ENCODE data around the gene ZNF862. TPM values are rescaled to one million over a fixed set of nuclear protein-coding genes. Genes with fewer than 3 reads are reported as not detected.

ZNF862 gene
- total RNA-seq, 1 experiment from 2014 or later = 5.7 TPM

GRCh38 chr7:149806726-149807125, 31.4 kb upstream of the ZNF862 start:
- Histone ChIP-seq H3K27ac (ENCODE audit: low read depth, low read length, poor library complexity, severe bottlenecking) (no peak overlapping the region), H3K9me3 (ENCODE audit: low read depth, low read length, poor library complexity, severe bottlenecking) (no peaks in the 10 kb centered on the region), H3K27me3 (replicated peaks; ENCODE audit: insufficient read depth, low read depth, low read length, poor library complexity) (no peaks in the 10 kb centered on the region), H3K4me3 (ENCODE audit: low read depth, low read length, poor library complexity, severe bottlenecking) (no peak overlapping the region), H3K36me3 (ENCODE audit: insufficient read depth, low read length, poor library complexity, severe bottlenecking) (no peaks in the 10 kb centered on the region), H3K4me1 (ENCODE audit: insufficient read depth, low read length, poor library complexity, severe bottlenecking) (no peaks in the 10 kb centered on the region)
- ChIA-PET CTCF (interaction anchor here (0.6 kb wide), 1 partner anchor 8 kb away, joined by 3 read pairs; no protein-coding TSS in a partner anchor), POLR2A (ENCODE audit: low non-redundant PET) (no interaction called here)
- DNase-seq (ENCODE audit: low spot score) = no peak
- TF ChIP-seq, protein P1, sequence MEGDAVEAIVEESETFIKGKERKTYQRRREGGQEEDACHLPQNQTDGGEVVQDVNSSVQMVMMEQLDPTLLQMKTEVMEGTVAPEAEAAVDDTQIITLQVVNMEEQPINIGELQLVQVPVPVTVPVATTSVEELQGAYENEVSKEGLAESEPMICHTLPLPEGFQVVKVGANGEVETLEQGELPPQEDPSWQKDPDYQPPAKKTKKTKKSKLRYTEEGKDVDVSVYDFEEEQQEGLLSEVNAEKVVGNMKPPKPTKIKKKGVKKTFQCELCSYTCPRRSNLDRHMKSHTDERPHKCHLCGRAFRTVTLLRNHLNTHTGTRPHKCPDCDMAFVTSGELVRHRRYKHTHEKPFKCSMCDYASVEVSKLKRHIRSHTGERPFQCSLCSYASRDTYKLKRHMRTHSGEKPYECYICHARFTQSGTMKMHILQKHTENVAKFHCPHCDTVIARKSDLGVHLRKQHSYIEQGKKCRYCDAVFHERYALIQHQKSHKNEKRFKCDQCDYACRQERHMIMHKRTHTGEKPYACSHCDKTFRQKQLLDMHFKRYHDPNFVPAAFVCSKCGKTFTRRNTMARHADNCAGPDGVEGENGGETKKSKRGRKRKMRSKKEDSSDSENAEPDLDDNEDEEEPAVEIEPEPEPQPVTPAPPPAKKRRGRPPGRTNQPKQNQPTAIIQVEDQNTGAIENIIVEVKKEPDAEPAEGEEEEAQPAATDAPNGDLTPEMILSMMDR (conservative IDR thresholded peaks at IDR 0.05; ENCODE audit: low read depth, low read length) = no peak
- no peak for TF ChIP-seq EZH2 (IDR thresholded peaks at IDR 0.05; ENCODE audit: borderline replicate concordance, low read depth, low read length, poor library complexity, severe bottlenecking)
- no TSS peak for BruUV-seq (replicated peaks)
- intact Hi-C loops (cut with micrococcal nuclease; ENCODE audit: unreplicated experiment) = loop anchor here (5.0 to 10.0 kb wide), 2 partner anchors 238 to 471 kb away; no protein-coding TSS in a partner anchor

DNA sequence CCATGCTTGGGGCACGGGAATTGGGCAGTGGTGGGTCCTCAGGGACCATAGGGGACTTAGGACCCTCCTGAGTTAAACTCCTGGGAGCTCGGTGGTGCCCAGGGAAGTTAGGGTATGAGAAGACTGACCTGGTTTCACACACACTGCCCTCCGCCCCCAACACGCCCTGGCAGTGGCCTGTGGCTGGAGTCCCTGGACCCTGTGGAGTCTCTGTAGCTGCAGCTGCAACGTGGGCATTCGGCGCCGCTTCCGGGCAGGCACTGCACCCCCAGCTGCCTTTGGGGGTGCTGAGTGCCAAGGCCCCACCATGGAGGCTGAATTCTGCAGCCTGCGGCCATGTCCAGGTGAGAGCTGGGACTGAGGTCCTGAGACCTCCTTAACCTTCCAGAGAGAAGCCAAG, 29.9 kb upstream of the ZNF862 start:
- no peak overlapping the region for H3K27ac ChIP-seq (ENCODE audit: low read depth, low read length, poor library complexity, severe bottlenecking)
- H3K4me1 ChIP-seq (ENCODE audit: insufficient read depth, low read length, poor library complexity, severe bottlenecking) = no peaks in the 10 kb centered on the region
- no peak for DNase-seq (ENCODE audit: low spot score)
- no TSS peak for BruUV-seq (replicated peaks)
- ChIA-PET CTCF (no interaction called here), POLR2A (ENCODE audit: low non-redundant PET) (no interaction called here)
- intact Hi-C loops (cut with micrococcal nuclease; ENCODE audit: unreplicated experiment) = loop anchor here (5.0 to 10.0 kb wide), 2 partner anchors 236 to 469 kb away; no protein-coding TSS in a partner anchor
- H3K27me3 ChIP-seq (replicated peaks; ENCODE audit: insufficient read depth, low read depth, low read length, poor library complexity) = no peaks in the 10 kb centered on the region
- no peaks in the 10 kb centered on the region for H3K36me3 ChIP-seq (ENCODE audit: insufficient read depth, low read length, poor library complexity, severe bottlenecking)
- TF ChIP-seq, protein P1 (conservative IDR thresholded peaks at IDR 0.05; ENCODE audit: low read depth, low read length) = no peak
- no peak for TF ChIP-seq EZH2 (IDR thresholded peaks at IDR 0.05; ENCODE audit: borderline replicate concordance, low read depth, low read length, poor library complexity, severe bottlenecking)
- no peak overlapping the region for H3K4me3 ChIP-seq (ENCODE audit: low read depth, low read length, poor library complexity, severe bottlenecking)
- no peaks in the 10 kb centered on the region for H3K9me3 ChIP-seq (ENCODE audit: low read depth, low read length, poor library complexity, severe bottlenecking)

DNA sequence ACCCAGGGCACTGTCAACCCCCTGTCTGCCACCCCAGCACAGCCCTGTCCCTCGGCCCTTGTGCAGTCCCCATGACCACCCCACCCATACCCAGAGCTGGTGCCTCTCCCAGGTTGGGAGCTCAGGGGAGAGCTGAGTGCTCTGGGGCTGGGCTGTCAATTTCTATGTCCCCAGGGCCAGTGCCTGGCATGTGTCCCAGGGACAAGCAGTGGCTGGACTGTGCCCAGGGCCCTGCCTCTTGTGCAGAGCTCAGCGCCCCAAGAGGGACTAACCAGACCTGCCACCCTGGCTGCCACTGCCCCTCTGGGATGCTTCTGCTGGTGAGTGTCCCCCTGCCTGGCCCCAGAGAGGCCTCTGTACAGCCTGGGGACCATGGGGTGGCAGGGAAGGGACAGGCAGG, 29.0 kb upstream of the ZNF862 start:
- Histone ChIP-seq H3K36me3 (ENCODE audit: insufficient read depth, low read length, poor library complexity, severe bottlenecking) (no peaks in the 10 kb centered on the region), H3K4me1 (ENCODE audit: insufficient read depth, low read length, poor library complexity, severe bottlenecking) (no peaks in the 10 kb centered on the region), H3K4me3 (ENCODE audit: low read depth, low read length, poor library complexity, severe bottlenecking) (no peak overlapping the region), H3K27ac (ENCODE audit: low read depth, low read length, poor library complexity, severe bottlenecking) (no peak overlapping the region), H3K9me3 (ENCODE audit: low read depth, low read length, poor library complexity, severe bottlenecking) (no peaks in the 10 kb centered on the region), H3K27me3 (replicated peaks; ENCODE audit: insufficient read depth, low read depth, low read length, poor library complexity) (no peaks in the 10 kb centered on the region)
- POLR2A ChIA-PET (ENCODE audit: low non-redundant PET) = no interaction called here
- intact Hi-C loops (cut with micrococcal nuclease; ENCODE audit: unreplicated experiment) = loop anchor here (5.0 to 10.0 kb wide), 2 partner anchors 236 to 468 kb away; no protein-coding TSS in a partner anchor
- no peak for DNase-seq (ENCODE audit: low spot score)
- BruUV-seq (replicated peaks) = no TSS peak
- CTCF ChIA-PET = no interaction called here
- TF ChIP-seq, protein P1 (conservative IDR thresholded peaks at IDR 0.05; ENCODE audit: low read depth, low read length) = no peak
- TF ChIP-seq EZH2 (IDR thresholded peaks at IDR 0.05; ENCODE audit: borderline replicate concordance, low read depth, low read length, poor library complexity, severe bottlenecking) = no peak
